ENCODE data around the gene EIF4EBP3.

The EIF4EBP3 gene

DNA sequence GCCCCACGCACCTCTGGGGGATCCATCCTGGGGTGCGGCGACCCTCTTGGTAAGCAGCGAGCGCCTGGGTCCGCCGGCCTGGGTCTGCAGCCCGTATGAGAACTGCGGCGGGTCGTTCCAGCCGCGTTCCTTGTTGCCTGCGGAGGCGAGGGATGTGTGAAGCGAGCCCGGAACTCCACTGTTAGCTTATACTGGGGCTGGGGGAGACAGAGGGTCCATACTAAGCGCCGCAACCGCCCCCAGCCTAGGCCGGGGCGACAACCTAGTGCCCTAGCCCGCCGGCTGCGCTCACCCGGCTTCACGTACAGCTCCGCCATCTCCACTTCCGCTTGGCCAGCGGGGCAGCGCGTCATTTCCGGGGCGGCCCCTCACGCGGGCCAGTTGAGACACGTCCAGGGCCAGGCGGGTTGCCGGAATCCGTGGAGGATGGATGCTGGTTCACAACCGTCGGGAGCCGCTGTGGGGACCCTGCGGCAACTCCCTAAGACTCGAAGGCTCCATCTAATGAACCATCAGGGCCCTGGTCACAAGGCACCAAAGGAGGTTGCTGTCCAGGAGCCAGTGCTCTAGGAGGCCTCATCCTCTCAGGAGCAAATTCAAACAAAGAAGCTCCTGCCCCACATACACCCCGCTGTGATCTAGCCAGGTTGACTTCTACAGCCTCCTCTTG is 9.8 kb downstream of the EIF4EBP3 start, which contains the start of gene SRA1:
Gene SRA1, minus strand, starts transcription at position 338 of the 670 bp plus-strand sequence. Its CDS starts 21 bp downstream, at position 317.
- peak; percentile 82 for DNase-seq

GRCh38 chr5:140557965-140558364 is 10.5 kb downstream of the EIF4EBP3 start:
- no peak for DNase-seq

DNA sequence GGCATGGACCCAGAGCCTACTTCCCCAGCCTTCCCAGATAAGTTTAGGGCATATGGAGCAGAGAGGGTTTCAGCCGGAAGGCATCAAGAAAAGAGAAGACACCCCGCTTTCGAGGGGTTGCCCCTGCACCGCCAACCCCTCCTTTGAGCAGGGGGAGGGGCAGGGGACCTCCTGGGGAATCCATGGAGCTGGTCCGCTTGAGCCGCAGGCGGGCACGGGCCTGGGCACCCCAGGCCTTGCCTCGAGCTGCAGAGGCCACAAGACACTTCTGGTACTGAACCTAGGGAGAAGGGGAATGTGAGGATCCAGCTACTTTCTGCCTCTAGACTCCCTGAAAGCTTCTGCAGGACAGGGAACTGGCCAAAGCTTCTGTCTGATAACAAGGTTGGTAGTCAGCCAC is 11.1 kb downstream of the EIF4EBP3 start:
- no peak for DNase-seq

- DNase-seq, result no peak
These were observed 12.8 kb downstream of the EIF4EBP3 start for GRCh38 chr5:140560227-140560626.

GRCh38 chr5:140561753-140562523 is 14.5 kb downstream of the EIF4EBP3 start:
- DNase-seq, result no peak

DNA sequence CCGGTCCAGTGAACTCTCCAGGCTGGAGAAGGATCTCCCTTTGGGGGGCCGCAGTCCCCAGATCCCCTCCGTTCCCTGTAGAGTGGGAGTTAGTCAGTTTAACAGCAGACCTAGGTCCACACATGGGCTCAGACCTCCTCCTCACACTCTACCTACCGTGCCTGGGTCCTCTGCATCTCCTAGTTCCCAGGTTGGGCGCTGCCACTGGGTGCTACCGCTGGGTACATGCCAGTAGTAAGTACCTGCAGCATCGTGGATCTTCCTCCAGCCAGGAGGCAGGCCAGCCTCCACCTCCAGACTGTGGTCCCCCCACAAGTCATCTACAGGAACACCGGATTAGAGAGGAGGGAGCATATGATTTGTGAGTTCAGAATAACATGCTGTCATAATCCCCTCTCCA is 16.1 kb downstream of the EIF4EBP3 start:
- no peak for DNase-seq

GRCh38 chr5:140564196-140565023 is 16.9 kb downstream of the EIF4EBP3 start, which contains the start of the genes APBB3 and SLC35A4:
Gene APBB3 (minus strand): TSS chr5:140564598. CDS start chr5:140564245, 353 bp downstream.
Gene SLC35A4 (plus strand): TSS chr5:140564828. CDS start chr5:140567170, 2,342 bp downstream.
- peak; percentile 96 for DNase-seq

DNA sequence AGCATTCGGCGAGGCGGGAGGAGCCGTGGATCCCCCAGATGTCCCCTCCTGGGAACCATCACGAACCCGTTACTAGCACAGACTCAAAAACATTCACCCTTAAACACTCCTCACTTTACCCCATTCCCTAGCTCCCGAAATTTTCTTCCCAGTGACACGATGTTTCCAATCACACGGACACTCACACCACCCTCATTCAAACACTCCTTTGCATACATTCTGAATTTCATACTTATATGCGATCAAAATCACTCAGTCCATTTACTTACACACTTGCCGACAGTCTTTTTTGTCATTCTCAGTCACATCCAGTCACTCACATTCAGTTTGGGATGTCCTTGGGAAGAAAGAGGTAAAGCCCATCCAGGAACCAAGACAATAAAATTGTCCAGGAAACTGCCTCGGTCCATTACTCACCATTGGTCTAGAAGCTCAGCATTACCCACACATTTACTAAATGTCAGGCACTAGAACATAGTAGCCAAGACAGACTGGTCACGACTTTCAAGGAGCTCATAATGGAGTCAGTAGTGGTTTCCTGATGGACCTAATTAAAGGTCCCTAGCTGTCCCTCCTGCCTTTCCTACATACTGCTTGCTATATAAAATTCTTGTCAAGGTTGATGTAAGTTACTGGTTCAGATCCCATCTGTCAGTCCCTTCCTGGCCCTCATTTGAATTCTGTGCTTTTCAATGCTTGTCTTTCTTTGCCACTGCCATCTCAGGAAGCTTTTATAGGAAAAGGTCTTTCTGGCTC is 17.7 kb downstream of the EIF4EBP3 start:
- no peak for DNase-seq

DNA sequence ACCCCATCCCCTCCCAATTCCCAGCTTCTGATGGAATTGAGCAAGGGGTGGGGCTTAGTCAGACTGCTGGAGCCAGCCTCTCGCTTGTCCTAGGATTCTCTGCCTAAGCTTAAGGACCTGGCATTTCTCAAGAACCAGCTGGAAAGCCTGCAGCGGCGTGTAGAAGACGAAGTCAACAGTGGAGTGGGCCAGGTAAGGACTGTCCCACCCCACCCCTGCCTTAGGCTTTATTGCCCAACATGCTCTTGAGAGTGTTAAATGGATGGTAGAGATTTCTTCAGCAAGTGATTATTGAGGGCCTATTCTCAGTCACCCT is 18.3 kb downstream of the EIF4EBP3 start:
- no peak for DNase-seq

DNA sequence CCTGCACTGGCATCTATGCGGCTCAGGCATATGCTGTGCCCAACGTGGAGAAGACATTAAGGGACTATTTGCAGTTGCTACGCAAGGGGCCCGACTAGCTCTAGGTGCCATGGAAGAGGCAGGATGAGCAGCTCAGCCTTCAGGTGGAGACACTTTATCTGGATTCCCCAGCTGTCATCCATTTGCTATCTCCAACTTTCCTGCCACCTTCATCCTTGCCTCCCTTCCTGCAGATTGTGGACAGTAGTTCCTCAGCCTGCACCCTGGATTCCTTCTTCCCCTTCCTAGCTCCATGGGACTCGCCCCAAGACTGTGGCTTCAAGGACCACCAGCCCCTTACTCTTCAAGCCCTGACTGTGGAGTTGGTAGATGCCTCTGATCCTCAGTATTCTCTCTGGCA is 19.2 kb downstream of the EIF4EBP3 start:
- no peak for DNase-seq

- no peak for DNase-seq
These were observed 19.8 kb downstream of the EIF4EBP3 start for GRCh38 chr5:140567136-140567818.

- no peak for DNase-seq
These were observed 20.4 kb downstream of the EIF4EBP3 start for GRCh38 chr5:140567871-140568270.

DNA sequence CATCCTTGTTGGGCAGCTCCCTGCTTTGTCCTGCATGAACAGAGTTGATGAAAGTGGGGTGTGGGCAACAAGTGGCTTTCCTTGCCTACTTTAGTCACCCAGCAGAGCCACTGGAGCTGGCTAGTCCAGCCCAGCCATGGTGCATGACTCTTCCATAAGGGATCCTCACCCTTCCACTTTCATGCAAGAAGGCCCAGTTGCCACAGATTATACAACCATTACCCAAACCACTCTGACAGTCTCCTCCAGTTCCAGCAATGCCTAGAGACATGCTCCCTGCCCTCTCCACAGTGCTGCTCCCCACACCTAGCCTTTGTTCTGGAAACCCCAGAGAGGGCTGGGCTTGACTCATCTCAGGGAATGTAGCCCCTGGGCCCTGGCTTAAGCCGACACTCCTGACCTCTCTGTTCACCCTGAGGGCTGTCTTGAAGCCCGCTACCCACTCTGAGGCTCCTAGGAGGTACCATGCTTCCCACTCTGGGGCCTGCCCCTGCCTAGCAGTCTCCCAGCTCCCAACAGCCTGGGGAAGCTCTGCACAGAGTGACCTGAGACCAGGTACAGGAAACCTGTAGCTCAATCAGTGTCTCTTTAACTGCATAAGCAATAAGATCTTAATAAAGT is 21.1 kb downstream of the EIF4EBP3 start:
- no peak for DNase-seq

DNA sequence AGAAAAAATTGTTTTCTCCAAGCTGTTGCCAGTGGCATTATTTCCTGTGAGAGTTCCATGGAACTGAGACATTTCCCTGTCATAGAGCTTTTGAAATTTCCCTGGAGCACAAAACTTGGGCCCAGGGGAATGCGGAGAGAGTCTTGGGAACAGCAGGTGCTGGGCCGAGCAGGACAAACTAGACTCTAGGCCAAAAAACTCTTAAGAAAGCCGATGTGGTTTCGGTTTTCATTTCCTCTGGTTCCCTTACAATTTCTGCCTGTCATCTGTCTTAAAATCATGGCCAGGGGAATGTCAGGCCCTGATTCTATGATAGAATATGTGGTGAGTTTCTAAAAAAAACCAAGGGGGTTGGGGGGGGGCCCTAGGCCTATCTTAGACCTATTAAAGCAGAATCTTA is 21.7 kb downstream of the EIF4EBP3 start:
- no peak for DNase-seq

DNA sequence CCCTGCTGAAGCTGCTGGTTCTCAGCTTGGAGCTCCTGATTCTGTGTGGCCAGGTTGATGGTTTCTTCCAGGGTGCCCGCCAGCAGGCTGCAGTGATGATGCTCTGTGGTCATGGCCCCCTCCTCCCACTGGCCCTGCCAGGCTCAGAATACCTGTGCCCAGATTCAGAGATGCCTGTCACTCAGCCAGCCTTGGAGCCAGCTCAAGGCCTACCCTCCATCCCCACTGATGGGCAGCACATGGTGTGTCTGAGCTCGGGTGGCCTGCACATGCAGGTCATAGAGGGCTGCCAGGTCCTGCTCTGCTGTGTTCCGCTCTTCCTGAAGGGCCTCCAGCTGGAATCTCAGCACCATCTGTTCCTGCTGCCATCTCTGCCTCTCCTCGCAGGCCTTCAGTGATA is 22.6 kb downstream of the EIF4EBP3 start:
- DNase-seq, result no peak

GRCh38 chr5:140570488-140570887 is 23.0 kb downstream of the EIF4EBP3 start:
- no peak for DNase-seq

DNA sequence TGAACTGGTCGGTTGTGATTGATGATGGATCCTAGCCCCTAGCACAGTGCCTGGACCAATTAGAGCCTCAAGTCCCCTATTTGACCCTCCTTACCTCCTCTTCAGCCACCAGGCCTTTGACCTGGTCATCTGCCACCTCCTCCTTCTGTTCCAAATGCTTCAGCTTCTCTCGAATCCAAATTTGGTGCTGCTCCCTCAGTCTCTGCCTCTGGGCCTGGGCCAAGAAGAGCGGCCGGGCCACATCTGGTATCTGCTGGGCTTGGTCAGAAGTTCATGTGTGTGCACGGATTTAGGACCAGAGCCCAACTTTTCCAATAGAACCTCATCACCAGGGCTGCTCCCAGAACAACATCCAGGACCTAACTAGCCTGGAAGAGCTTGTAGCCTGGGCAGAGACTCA is 23.6 kb downstream of the EIF4EBP3 start:
- no peak for DNase-seq

DNA sequence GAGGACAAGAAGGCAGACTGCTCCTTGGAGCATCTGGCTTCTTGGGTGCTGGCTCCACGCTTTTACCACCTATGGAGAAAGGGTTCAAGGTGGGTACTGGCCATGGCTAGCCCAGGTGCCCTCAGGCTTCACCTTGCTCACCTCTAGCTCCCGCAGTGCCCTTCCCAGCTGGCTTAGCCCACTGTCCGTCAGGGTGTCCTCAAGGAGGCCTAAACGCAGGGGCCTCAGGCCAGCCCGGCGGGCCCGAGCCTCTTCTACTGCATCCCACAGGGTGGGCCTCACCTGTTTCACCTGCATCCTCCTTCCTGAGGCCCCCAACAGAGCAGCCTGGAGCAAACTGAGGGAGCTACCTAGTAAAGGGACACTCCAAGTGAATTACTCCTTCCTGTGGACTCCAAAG is 26.2 kb downstream of the EIF4EBP3 start:
- no peak for DNase-seq

- DNase-seq, result no peak
These were observed 26.7 kb downstream of the EIF4EBP3 start for GRCh38 chr5:140574165-140574564.

- no peak for DNase-seq
These were observed 27.8 kb downstream of the EIF4EBP3 start for GRCh38 chr5:140575309-140575708.

- no peak for DNase-seq
These were observed 29.3 kb downstream of the EIF4EBP3 start for GRCh38 chr5:140576776-140577201.

All from activated naive CD4-positive, alpha-beta T cell treated with anti-CD3 and anti-CD28 coated beads, Interleukin-2, amount 50 U/mL, for 16 hours (primary cell).